ENCODE data around the gene CAMK1. TPM values are rescaled to one million over a fixed set of nuclear protein-coding genes. Genes with fewer than 3 reads are reported as not detected.
A peak's percentile ranks its signal among the peaks of the same experiment; 100 is the strongest.

The CAMK1 gene
- 23.1 and 23.8 TPM in 2 replicates for total RNA-seq (2012; rRNA removed)

DNA sequence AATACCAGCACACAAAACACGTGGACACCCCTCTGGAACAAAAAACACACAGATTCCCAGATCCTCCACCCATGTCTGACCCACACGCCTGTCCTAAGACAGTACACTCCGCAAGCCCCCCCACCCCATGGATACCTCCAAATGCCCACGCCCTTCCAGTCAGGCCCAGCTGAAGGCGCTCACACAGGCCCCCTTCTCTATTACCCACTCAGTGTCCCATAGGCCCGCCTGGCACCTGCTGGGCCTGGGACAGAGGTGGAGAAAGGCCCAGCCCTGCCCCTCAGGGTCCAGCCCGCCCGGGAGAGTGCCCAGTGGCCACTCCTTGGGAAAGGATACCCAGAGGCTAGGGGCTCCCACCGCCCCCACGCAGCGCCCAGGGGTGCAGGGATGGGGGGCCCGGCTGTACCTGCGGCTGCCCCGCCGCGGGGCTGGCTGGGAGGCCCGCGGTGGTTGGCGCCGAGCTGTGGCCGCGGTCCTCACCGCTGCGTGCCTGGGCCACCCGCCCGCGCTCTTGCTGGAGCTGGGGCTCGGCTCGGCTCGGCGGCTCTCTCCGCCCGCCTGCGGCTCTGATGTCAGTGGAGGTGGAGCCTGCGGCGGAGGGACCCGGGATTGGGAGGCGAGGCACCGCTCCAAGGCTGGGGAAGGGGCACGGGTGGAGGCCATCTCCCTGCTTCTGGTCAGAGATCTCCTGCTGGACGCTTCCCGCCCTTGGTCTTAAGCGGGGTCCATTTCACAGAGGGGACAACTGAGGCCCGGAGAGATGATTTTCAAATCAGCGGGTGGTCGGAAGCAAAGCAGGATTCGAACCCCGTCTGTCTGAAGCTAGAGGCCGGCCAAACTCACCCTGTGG lies at the start of gene CAMK1:
TSS of gene CAMK1 (minus strand) at position 522 of the 850 bp plus-strand sequence. CDS start 2,198 bp downstream, outside the sequence.
- Histone ChIP-seq H3K27me3 (ENCODE audit: control insufficient read depth, insufficient read depth, low read length) (no peaks in the 10 kb centered on the region), H3K4me3 (ENCODE audit: low read length) (peak within 1 kb of the TSS; percentile 76), H3K9me3 (replicated peaks; ENCODE audit: low read length) (no peaks in the 10 kb centered on the region), H3K4me1 (ENCODE audit: control insufficient read depth, insufficient read depth, low read length) (peaks cover 32% of the 10 kb centered on the region), H3K4me2 (ENCODE audit: low read length) (peak within 1 kb of the TSS; percentile 94), H3K9ac (ENCODE audit: low read depth, low read length) (peak within 1 kb of the TSS; percentile 87), H3K36me3 (ENCODE audit: insufficient read depth, low read length) (peaks cover 5% of the 10 kb centered on the region)

DNA sequence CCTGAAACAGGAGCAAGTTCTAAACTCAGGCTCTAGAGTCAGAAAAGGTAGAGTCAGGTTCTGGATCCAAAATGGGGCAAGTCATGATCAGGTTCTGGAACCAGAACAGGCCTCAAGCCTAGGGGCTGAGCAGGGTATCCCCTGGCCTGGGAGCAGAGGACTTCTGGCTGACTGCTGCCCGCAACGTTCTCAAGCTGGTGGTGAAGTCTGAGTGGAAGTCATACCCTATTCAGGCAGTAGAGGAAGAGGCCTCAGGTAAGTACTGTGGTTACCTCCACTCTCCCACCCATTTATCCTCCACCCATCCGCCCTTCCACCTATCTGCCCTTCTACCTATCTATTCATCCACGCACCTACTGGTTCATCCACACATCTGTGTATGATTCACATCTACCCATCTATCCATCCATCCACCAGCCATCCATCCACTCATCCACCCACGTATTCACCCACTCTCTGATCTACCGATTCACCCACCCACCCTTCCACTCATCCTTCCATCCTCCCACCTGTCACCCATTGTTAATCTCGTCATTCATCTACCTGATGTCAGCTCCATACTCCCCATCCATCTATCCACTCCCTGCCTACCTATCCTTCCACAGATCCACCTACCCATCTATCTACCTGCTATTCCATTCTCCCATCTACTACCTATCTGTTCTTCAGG lies 49.1 kb upstream of the CAMK1 start:
- peaks cover 1% of the 10 kb centered on the region for H3K36me3 ChIP-seq (ENCODE audit: insufficient read depth, low read length)
- no peaks in the 10 kb centered on the region for H3K4me1 ChIP-seq (ENCODE audit: control insufficient read depth, insufficient read depth, low read length)
- no peak overlapping the region for H3K4me2 ChIP-seq (ENCODE audit: low read length)
- no peak overlapping the region for H3K4me3 ChIP-seq (ENCODE audit: low read length)
- no peaks in the 10 kb centered on the region for H3K9me3 ChIP-seq (replicated peaks; ENCODE audit: low read length)
- no peak overlapping the region for H3K9ac ChIP-seq (ENCODE audit: low read depth, low read length)
- no peaks in the 10 kb centered on the region for H3K27me3 ChIP-seq (ENCODE audit: control insufficient read depth, insufficient read depth, low read length)

DNA sequence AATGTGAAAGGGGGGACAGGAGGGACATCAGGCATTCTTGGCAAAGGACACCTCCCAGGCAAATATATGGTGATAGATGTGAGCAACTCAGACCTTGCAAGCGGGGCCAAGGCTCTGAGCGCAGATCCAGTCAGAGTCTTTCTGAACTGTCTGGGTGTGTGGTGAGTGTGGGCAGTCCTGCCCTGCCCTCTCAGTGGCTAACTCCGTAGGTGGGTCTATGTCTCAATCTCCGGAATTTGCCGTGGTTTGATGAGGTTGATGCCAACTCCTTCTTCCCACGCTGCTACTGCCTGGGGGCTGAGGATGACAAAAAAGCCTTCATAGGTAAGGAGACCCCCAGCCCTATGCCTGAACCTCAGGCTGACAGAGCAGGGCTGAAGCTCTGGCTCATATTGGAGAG lies 47.7 kb upstream of the CAMK1 start:
- H3K4me1 ChIP-seq (ENCODE audit: control insufficient read depth, insufficient read depth, low read length), result no peaks in the 10 kb centered on the region
- H3K4me2 ChIP-seq (ENCODE audit: low read length), result no peak overlapping the region
- H3K9me3 ChIP-seq (replicated peaks; ENCODE audit: low read length), result no peaks in the 10 kb centered on the region
- peaks cover 3% of the 10 kb centered on the region for H3K36me3 ChIP-seq (ENCODE audit: insufficient read depth, low read length)
- no peak overlapping the region for H3K4me3 ChIP-seq (ENCODE audit: low read length)
- no peak overlapping the region for H3K9ac ChIP-seq (ENCODE audit: low read depth, low read length)
- H3K27me3 ChIP-seq (ENCODE audit: control insufficient read depth, insufficient read depth, low read length), result no peaks in the 10 kb centered on the region

DNA sequence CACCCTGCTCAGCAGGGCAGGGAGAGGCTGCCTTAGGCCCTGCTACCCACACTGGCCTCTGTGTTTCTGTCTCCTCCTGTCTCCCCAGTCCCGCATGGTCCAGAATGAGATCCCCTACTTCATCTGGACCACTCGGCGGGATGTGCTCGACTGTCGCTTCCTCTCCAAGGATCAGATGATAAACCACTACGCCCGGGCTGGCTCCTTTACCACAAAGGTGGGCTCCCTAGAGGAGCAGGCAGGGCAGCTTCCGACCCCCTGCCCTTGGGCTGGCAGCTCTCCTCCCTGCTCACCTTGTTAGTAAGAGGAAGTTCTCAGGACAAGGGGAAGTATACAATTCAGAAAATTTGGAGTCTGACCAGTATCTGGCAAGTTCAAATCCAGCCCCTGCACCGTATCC lies 46.2 kb upstream of the CAMK1 start:
- Histone ChIP-seq H3K36me3 (ENCODE audit: insufficient read depth, low read length) (peaks cover 3% of the 10 kb centered on the region), H3K9ac (ENCODE audit: low read depth, low read length) (no peak overlapping the region), H3K4me3 (ENCODE audit: low read length) (no peak overlapping the region), H3K4me1 (ENCODE audit: control insufficient read depth, insufficient read depth, low read length) (peaks cover under 1% of the 10 kb centered on the region), H3K9me3 (replicated peaks; ENCODE audit: low read length) (no peaks in the 10 kb centered on the region), H3K27me3 (ENCODE audit: control insufficient read depth, insufficient read depth, low read length) (no peaks in the 10 kb centered on the region), H3K4me2 (ENCODE audit: low read length) (no peak overlapping the region)

DNA sequence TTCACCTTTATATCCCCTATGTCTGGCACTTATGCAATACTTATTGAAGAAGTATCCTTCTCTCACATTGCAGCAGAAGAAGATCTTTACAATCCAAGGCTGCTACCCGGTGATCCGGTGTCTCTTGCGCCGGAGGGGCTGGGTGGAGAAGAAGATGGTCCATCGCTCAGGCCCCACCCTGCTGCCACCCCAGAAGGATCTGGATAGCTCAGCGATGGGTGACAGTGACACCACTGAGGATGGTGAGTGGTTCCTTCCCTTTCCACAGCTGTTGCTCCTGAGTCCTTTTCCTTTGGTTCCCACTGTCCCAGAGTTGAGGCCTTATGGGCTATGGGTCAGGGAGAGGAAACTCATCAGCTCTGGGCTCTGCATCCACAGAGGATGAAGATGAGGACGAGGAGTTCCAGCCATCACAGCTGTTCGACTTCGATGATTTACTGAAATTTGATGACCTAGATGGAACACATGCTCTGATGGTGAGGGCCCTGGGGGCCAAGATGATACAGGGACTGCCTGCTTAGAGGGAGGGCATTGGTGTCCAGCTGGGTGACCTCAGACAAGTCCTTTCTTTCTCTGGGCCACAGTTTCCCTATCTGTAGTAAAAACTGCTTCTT lies 43.2 kb upstream of the CAMK1 start:
- Histone ChIP-seq H3K36me3 (ENCODE audit: insufficient read depth, low read length) (peaks cover 10% of the 10 kb centered on the region), H3K4me3 (ENCODE audit: low read length) (no peak overlapping the region), H3K4me2 (ENCODE audit: low read length) (no peak overlapping the region), H3K9ac (ENCODE audit: low read depth, low read length) (no peak overlapping the region), H3K9me3 (replicated peaks; ENCODE audit: low read length) (no peaks in the 10 kb centered on the region), H3K27me3 (ENCODE audit: control insufficient read depth, insufficient read depth, low read length) (no peaks in the 10 kb centered on the region), H3K4me1 (ENCODE audit: control insufficient read depth, insufficient read depth, low read length) (peaks cover 24% of the 10 kb centered on the region)

DNA sequence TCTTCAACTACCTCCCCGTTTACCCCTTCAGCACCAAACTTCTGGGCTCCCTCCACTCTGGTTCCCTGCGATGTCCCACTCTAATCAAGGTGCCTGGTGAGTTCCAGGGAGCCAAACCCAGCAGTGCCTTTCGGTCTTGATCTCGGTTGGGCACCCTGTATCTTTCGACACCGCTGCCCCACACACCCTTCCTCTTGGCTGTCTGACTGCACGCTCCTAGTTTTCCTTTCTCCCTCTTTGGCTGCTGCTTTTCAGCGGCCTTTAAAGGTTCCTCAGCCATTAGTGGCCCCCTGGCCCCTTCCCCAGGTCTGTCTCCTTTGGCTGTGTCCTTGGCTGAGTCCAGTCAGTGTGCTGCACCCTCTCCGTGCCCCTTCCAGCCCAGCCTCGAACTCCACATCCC lies 41.1 kb upstream of the CAMK1 start:
- H3K4me2 ChIP-seq (ENCODE audit: low read length), result peak overlapping the region; percentile 91
- H3K27me3 ChIP-seq (ENCODE audit: control insufficient read depth, insufficient read depth, low read length), result no peaks in the 10 kb centered on the region
- no peaks in the 10 kb centered on the region for H3K9me3 ChIP-seq (replicated peaks; ENCODE audit: low read length)
- H3K4me3 ChIP-seq (ENCODE audit: low read length), result peak overlapping the region; percentile 73
- H3K4me1 ChIP-seq (ENCODE audit: control insufficient read depth, insufficient read depth, low read length), result peaks cover 28% of the 10 kb centered on the region
- peaks cover 30% of the 10 kb centered on the region for H3K36me3 ChIP-seq (ENCODE audit: insufficient read depth, low read length)
- peak overlapping the region; percentile 85 for H3K9ac ChIP-seq (ENCODE audit: low read depth, low read length)

DNA sequence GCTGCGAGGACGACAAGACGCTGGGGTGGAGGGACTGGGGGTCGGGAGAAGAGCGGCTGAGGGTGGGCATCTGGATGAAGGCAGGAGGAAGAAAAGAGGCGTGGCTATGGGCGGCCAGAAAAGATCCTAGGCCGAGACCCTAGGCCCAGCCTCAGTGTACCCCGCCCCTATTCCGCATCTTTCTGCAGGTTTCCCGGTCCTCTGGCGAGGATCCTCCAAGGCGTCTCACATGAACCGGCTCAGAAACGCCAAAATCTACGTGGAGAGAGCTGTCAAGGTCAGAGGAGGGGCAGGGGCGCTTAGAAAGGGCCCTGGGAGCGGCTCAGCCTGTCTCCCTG lies 40.7 kb upstream of the CAMK1 start:
- peaks cover 28% of the 10 kb centered on the region for H3K4me1 ChIP-seq (ENCODE audit: control insufficient read depth, insufficient read depth, low read length)
- H3K9ac ChIP-seq (ENCODE audit: low read depth, low read length), result peak overlapping the region; percentile 85
- peak overlapping the region; percentile 73 for H3K4me3 ChIP-seq (ENCODE audit: low read length)
- no peaks in the 10 kb centered on the region for H3K27me3 ChIP-seq (ENCODE audit: control insufficient read depth, insufficient read depth, low read length)
- peak overlapping the region; percentile 91 for H3K4me2 ChIP-seq (ENCODE audit: low read length)
- peaks cover 34% of the 10 kb centered on the region for H3K36me3 ChIP-seq (ENCODE audit: insufficient read depth, low read length)
- no peaks in the 10 kb centered on the region for H3K9me3 ChIP-seq (replicated peaks; ENCODE audit: low read length)

DNA sequence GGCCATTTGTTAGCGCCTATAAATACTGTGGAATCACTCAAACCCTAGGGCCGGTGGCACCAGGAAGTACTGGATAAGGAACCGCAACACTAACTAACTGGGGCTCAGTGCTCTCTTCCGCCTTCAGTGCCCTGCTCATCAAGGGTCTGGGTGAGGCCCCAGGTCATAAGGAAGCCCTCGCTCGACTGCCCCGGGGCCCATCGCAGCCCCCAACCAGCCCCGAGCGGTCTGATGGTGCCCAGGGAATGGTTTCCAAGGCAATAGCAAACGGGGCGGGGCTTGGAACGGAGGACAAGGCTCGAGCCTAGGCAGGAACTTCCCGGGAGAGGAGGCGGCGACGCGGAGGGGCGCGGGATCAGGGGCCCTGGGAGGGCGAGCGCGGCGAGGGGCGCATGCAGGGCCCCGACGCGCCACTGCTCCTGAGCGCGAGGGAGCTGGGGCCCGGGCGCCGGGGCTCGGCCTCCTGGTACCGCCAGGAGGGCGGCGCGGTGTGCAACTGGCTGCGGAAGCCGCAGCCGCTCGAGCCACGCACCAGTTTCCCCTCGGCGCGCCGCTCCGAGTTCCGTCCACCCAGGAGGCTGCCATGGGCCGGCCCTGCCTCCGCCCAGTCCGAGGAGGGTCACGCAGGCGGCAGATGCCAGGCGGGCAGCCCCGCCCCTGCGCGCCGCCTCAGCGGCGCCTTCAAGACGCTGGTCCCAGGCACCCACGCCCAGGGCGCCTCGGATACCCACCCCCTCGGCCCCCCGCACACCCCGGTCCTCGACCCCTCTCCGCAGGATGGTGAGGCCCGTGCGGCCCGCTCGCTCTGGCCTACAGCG lies 40.1 kb upstream of the CAMK1 start, which contains the start of gene TTLL3:
TSS of gene TTLL3 (plus strand) at position 648 of the 818 bp plus-strand sequence. CDS start 400 bp downstream, outside the sequence.
- Histone ChIP-seq H3K4me3 (ENCODE audit: low read length) (peak within 1 kb of the TSS; percentile 73), H3K4me1 (ENCODE audit: control insufficient read depth, insufficient read depth, low read length) (peaks cover 28% of the 10 kb centered on the region)

DNA sequence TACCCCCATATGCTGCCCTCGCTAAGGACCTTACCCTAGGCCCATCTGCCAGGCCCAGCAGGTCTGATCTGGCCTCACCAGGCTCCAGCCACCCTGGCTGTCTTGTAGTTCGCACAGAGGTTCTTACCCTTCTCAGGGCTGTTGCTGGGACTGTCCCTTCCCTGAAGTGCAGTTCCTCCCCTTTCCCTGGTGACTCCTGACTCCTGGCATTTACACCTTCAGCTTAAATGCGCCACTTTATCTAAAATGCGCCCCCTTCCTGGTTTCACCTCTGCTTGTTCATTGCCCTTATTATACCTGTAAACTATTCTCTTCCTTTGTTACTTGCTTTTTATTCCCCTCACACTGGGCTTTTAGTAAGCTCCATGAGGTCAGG lies 39.5 kb upstream of the CAMK1 start:
- Histone ChIP-seq H3K4me2 (ENCODE audit: low read length) (peak overlapping the region; percentile 91), H3K4me1 (ENCODE audit: control insufficient read depth, insufficient read depth, low read length) (peaks cover 28% of the 10 kb centered on the region), H3K9ac (ENCODE audit: low read depth, low read length) (peak overlapping the region; percentile 85), H3K27me3 (ENCODE audit: control insufficient read depth, insufficient read depth, low read length) (no peaks in the 10 kb centered on the region), H3K4me3 (ENCODE audit: low read length) (peak overlapping the region; percentile 73), H3K36me3 (ENCODE audit: insufficient read depth, low read length) (peaks cover 46% of the 10 kb centered on the region), H3K9me3 (replicated peaks; ENCODE audit: low read length) (no peaks in the 10 kb centered on the region)

More for the DNA sequence above, 40.1 kb upstream of the CAMK1 start, which contains the start of gene TTLL3:
- Histone ChIP-seq H3K9me3 (replicated peaks; ENCODE audit: low read length) (no peaks in the 10 kb centered on the region), H3K36me3 (ENCODE audit: insufficient read depth, low read length) (peaks cover 40% of the 10 kb centered on the region), H3K27me3 (ENCODE audit: control insufficient read depth, insufficient read depth, low read length) (no peaks in the 10 kb centered on the region), H3K4me2 (ENCODE audit: low read length) (peak within 1 kb of the TSS; percentile 91), H3K9ac (ENCODE audit: low read depth, low read length) (peak within 1 kb of the TSS; percentile 85)

DNA sequence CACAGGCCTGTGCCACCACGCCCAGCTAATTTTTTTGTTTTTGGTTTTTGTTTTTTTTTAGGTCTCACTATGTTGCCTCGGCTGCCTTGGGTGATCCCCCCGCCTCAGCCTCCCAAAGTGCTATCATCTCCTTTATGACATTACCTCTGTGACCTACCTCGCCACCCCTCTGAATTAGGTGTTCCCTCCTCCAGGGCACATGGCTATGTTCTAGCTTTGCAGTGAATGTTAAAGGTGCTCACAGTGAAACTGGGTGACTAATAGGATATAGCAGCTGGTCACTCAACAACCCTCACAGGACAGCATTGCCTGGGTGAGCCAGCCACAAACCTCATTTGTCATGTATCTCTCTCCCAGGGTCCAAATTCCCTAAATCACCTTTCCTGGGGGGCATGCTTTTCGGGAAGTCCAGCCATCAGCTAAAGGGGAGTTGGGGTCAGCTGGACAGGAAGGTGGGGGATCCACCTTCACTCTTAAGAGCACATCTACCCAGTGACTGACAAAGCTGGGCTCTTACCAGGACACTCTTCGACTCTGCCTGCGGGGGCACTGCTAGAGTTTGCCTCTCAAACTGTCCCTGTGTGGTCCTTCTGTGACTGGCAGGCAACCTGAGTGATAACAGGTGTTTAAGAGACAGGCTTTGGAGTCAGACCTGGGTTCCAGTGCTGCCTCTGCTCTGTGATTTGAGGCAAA lies 38.7 kb upstream of the CAMK1 start:
- H3K36me3 ChIP-seq (ENCODE audit: insufficient read depth, low read length), result peaks cover 53% of the 10 kb centered on the region
- no peaks in the 10 kb centered on the region for H3K9me3 ChIP-seq (replicated peaks; ENCODE audit: low read length)

More for the DNA sequence above, 38.7 kb upstream of the CAMK1 start:
- H3K4me2 ChIP-seq (ENCODE audit: low read length), result no peak overlapping the region
- H3K4me1 ChIP-seq (ENCODE audit: control insufficient read depth, insufficient read depth, low read length), result peaks cover 28% of the 10 kb centered on the region
- H3K9ac ChIP-seq (ENCODE audit: low read depth, low read length), result no peak overlapping the region
- H3K4me3 ChIP-seq (ENCODE audit: low read length), result no peak overlapping the region
- H3K27me3 ChIP-seq (ENCODE audit: control insufficient read depth, insufficient read depth, low read length), result no peaks in the 10 kb centered on the region
